ENCODE results near the gene CD164.

CD164 gene

GRCh38 chr6:109381747-109382575 is at the start of gene CD164:
CD164 (minus strand) TSS chr6:109382467; CDS start chr6:109382378, 89 bp downstream.
- DNase-seq = peak; percentile 84

- no peak for DNase-seq
Observed at GRCh38 chr6:109429496-109429895, 47.2 kb upstream of the CD164 start.

- no peak for DNase-seq
Observed at GRCh38 chr6:109428889-109429477, 46.7 kb upstream of the CD164 start.

GRCh38 chr6:109424946-109425345 is 42.7 kb upstream of the CD164 start:
- DNase-seq = no peak

- DNase-seq = no peak
Observed at GRCh38 chr6:109421184-109421583, 38.9 kb upstream of the CD164 start.

- no peak for DNase-seq
Observed at GRCh38 chr6:109420751-109421150, 38.5 kb upstream of the CD164 start.

- DNase-seq = no peak
Observed at GRCh38 chr6:109417646-109418045, 35.4 kb upstream of the CD164 start.

GRCh38 chr6:109411034-109411433 is 28.8 kb upstream of the CD164 start:
- DNase-seq = no peak

GRCh38 chr6:109406196-109406595 is 23.9 kb upstream of the CD164 start:
- DNase-seq = no peak

GRCh38 chr6:109397020-109397419 is 14.8 kb upstream of the CD164 start:
- no peak for DNase-seq

- DNase-seq = no peak
Observed at GRCh38 chr6:109396046-109396718, 13.9 kb upstream of the CD164 start.

- DNase-seq = no peak
Observed at GRCh38 chr6:109393886-109394281, 11.6 kb upstream of the CD164 start.

- DNase-seq = no peak
Observed at GRCh38 chr6:109393157-109393885, 11.1 kb upstream of the CD164 start.

GRCh38 chr6:109389650-109390274 is 7.5 kb upstream of the CD164 start:
- no peak for DNase-seq

GRCh38 chr6:109388265-109388664 is 6.0 kb upstream of the CD164 start:
- DNase-seq = no peak

- no peak for DNase-seq
Observed at GRCh38 chr6:109383438-109383940, 1.2 kb upstream of the CD164 start.

- peak; percentile 99 for DNase-seq
Observed at GRCh38 chr6:109382576-109383437, 540 bp upstream of the CD164 start.

GRCh38 chr6:109381061-109381746 is 1.1 kb downstream of the CD164 start:
- no peak for DNase-seq

GRCh38 chr6:109379711-109380110 is 2.6 kb downstream of the CD164 start:
- no peak for DNase-seq

GRCh38 chr6:109377717-109378116 is 4.5 kb downstream of the CD164 start:
- no peak for DNase-seq

All from eye (tissue), 1 donor.